ENCODE results near the gene IRGC.

GRCh38 chr19:43743059-43743458 lies 27.2 kb downstream of the IRGC start:
- TF ChIP-seq CTCF (IDR thresholded peaks at IDR 0.05) (no peak), POLR2AphosphoS5 (IDR thresholded peaks at IDR 0.05) (no peak), POLR2A (IDR thresholded peaks at IDR 0.05; ENCODE audit: low read depth) (no peak), EP300 (IDR thresholded peaks at IDR 0.05) (no peak)

Measured in esophagus muscularis mucosa (tissue), 4 donors.